ENCODE results near the gene BID. TPM values are rescaled to one million over a fixed set of nuclear protein-coding genes. Genes with fewer than 3 reads are reported as not detected.
"Not testable (repeated sequence)": the region's sequence is repeated elsewhere in the genome, so short reads cannot be mapped to it uniquely, and the experiment has no call there.

BID gene
- total and polyA plus RNA-seq, 2 donors from 2014 or later = 10.6 to 12.5 TPM

DNA sequence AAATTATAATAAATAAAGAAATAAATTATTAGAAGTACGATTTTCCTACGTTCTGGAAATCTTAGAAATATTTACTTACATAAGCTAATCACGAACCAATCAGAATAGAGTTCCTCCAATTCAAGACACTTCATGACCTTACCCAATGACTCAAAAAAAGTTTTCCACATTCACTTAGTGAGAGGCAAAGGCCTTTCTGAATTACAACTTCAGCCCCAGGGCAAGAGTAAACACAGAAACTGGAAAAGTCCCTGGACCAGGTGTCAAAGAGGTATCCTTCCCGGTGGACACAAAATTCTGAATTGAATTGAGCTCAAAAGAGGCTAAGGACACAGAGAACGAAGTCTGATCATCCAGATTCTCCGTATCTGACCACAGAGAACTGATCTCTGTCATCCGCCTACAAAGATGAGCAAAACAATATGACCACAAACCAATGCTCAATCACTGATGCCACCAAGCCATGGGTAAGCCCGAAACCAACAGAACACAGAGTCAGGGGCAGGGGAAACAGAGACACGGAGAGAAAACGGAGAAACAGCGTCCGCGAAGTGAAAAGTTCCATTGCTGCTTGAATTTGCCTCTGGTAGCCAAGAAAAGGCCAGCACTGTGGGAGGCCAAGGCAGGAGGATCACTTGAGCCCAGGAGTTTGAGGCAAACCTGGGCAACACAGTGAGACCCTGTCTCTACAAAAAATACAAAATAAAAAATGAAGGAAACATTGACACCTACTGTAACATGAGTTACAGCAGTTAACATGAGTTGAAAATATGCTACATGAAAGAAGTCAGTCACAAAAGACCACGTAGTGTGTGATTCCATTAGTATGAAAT lies 6.8 kb downstream of the BID start:
- TF ChIP-seq, protein P1, sequence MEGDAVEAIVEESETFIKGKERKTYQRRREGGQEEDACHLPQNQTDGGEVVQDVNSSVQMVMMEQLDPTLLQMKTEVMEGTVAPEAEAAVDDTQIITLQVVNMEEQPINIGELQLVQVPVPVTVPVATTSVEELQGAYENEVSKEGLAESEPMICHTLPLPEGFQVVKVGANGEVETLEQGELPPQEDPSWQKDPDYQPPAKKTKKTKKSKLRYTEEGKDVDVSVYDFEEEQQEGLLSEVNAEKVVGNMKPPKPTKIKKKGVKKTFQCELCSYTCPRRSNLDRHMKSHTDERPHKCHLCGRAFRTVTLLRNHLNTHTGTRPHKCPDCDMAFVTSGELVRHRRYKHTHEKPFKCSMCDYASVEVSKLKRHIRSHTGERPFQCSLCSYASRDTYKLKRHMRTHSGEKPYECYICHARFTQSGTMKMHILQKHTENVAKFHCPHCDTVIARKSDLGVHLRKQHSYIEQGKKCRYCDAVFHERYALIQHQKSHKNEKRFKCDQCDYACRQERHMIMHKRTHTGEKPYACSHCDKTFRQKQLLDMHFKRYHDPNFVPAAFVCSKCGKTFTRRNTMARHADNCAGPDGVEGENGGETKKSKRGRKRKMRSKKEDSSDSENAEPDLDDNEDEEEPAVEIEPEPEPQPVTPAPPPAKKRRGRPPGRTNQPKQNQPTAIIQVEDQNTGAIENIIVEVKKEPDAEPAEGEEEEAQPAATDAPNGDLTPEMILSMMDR (IDR thresholded peaks at IDR 0.05; ENCODE audit: borderline replicate concordance, extremely low read depth, insufficient read depth) = no peak
- no peak for DNase-seq
- no peaks in the 10 kb centered on the region for H3K36me3 ChIP-seq (ENCODE audit: control insufficient read depth in 2 of 3, insufficient read depth in 3 of 3, low read length in 3 of 3)
- intact Hi-C loops (cut with DNase I) = no loop called here
- no peaks in the 10 kb centered on the region for H3K9me3 ChIP-seq (ENCODE audit: control insufficient read depth in 2 of 3, insufficient read depth in 1 of 3, low read length in 3 of 3)
- H3K27me3 ChIP-seq (ENCODE audit: control insufficient read depth, insufficient read depth, low read length) = no peaks in the 10 kb centered on the region
- no peak overlapping the region for H3K9ac ChIP-seq (ENCODE audit: low read length in 3 of 3)
- FAIRE-seq = no peak
- no peak overlapping the region for H3K27ac ChIP-seq (ENCODE audit: low read depth in 2 of 2, low read length in 2 of 2)
- no peaks in the 10 kb centered on the region for H3K4me1 ChIP-seq (ENCODE audit: control insufficient read depth in 2 of 3, insufficient read depth in 2 of 3, low read depth in 1 of 3, low read length in 3 of 3)
- no peak overlapping the region for H3K4me3 ChIP-seq (ENCODE audit: low read length in 3 of 3)

DNA sequence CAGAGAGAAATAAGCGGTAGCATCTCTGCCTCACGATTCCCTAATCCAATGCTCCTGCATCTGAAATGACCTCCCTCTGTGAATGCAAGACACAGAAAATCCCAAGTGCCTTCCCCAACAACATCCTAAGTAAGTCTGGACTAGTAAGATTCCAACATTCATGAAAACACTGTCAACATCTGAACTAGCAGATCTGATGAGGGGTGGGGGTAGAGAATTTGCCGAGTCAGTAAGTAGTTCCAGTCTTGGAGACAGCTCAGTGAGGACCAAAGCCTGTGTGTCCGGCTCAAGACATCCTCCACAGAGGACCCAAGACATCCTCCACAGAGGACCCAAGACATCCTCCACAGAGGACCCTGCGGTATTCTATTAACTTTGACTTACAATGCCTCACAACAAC lies 9.4 kb downstream of the BID start:
- H3K36me3 ChIP-seq (ENCODE audit: control insufficient read depth in 2 of 3, insufficient read depth in 3 of 3, low read length in 3 of 3); H3K27me3 ChIP-seq (ENCODE audit: control insufficient read depth, insufficient read depth, low read length); intact Hi-C loops (cut with DNase I); H3K27ac ChIP-seq (ENCODE audit: low read depth in 2 of 2, low read length in 2 of 2); H3K9me3 ChIP-seq (ENCODE audit: control insufficient read depth in 2 of 3, insufficient read depth in 1 of 3, low read length in 3 of 3); FAIRE-seq; H3K9ac ChIP-seq (ENCODE audit: low read length in 3 of 3); DNase-seq; H3K4me1 ChIP-seq (ENCODE audit: control insufficient read depth in 2 of 3, insufficient read depth in 2 of 3, low read depth in 1 of 3, low read length in 3 of 3); H3K4me3 ChIP-seq (ENCODE audit: low read length in 3 of 3): not testable (repeated sequence)

DNA sequence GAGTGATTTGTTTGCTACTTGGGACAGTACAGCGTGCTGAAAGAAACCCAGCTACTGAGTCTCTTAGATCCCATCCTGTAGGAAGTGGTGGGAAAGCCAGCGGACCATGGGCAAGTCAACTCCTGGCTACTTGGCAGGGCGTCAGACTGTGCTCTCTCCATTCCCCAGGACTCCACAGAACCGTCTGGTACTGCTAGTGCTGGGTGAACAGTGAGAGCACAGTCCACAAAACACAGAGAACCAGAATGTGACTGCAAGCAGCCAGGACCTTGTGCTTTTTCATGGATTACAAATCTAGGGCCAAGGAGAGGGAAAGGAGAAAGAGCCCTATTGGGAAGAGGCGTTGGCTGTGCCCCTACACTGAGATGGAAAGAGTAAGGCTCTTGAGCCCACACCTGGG lies 10.2 kb downstream of the BID start:
- Histone ChIP-seq H3K9me3 (ENCODE audit: control insufficient read depth in 2 of 3, insufficient read depth in 1 of 3, low read length in 3 of 3) (no peaks in the 10 kb centered on the region), H3K27ac (ENCODE audit: low read depth in 2 of 2, low read length in 2 of 2) (no peak overlapping the region), H3K36me3 (ENCODE audit: control insufficient read depth in 2 of 3, insufficient read depth in 3 of 3, low read length in 3 of 3) (no peaks in the 10 kb centered on the region), H3K9ac (ENCODE audit: low read length in 3 of 3) (no peak overlapping the region), H3K4me1 (ENCODE audit: control insufficient read depth in 2 of 3, insufficient read depth in 2 of 3, low read depth in 1 of 3, low read length in 3 of 3) (no peaks in the 10 kb centered on the region), H3K4me3 (ENCODE audit: low read length in 3 of 3) (no peak overlapping the region), H3K27me3 (ENCODE audit: control insufficient read depth, insufficient read depth, low read length) (no peaks in the 10 kb centered on the region)
- DNase-seq (no peak), FAIRE-seq (no peak)
- intact Hi-C loops (cut with DNase I) = no loop called here
- TF ChIP-seq, protein P1 (IDR thresholded peaks at IDR 0.05; ENCODE audit: borderline replicate concordance, extremely low read depth, insufficient read depth) = no peak

- intact Hi-C loops (cut with DNase I); FAIRE-seq; DNase-seq; H3K36me3 ChIP-seq (ENCODE audit: control insufficient read depth in 2 of 3, insufficient read depth in 3 of 3, low read length in 3 of 3); H3K4me3 ChIP-seq (ENCODE audit: low read length in 3 of 3); H3K27me3 ChIP-seq (ENCODE audit: control insufficient read depth, insufficient read depth, low read length); H3K27ac ChIP-seq (ENCODE audit: low read depth in 2 of 2, low read length in 2 of 2); H3K4me1 ChIP-seq (ENCODE audit: control insufficient read depth in 2 of 3, insufficient read depth in 2 of 3, low read depth in 1 of 3, low read length in 3 of 3); H3K9ac ChIP-seq (ENCODE audit: low read length in 3 of 3); H3K9me3 ChIP-seq (ENCODE audit: control insufficient read depth in 2 of 3, insufficient read depth in 1 of 3, low read length in 3 of 3): not testable (repeated sequence)
Observed at GRCh38 chr22:17763442-17763841, 10.8 kb downstream of the BID start.
